Peyer's patch (tissue), 4 donors: ENCODE results near the gene FAM20C. TPM values are rescaled to one million over a fixed set of nuclear protein-coding genes. Genes with fewer than 3 reads are reported as not detected.
A peak's percentile ranks its signal among the peaks of the same experiment; 100 is the strongest.

ENCODE experiments used
- DNase-seq, 3 donors: peaks; one replicate each; pipeline ENCODE4 v3.0.0-alpha.2; 2017 to 2019
- H3K27ac ChIP-seq, 4 donors: fragments of 200-600 bp; sonication (generic); one replicate each; pipeline ENCODE4 v1.5.1; 2016 to 2019
- H3K27me3 ChIP-seq, 2 donors: fragments of 200-600 bp; sonication (generic); one replicate each; pipeline ENCODE4 v1.5.1; 2019
- H3K36me3 ChIP-seq, 3 donors: fragments of 200-600 bp; sonication (generic); one replicate each; pipeline ENCODE4 v1.5.1; 2016 to 2019
- H3K4me1 ChIP-seq, 4 donors: fragments of 200-600 bp; sonication (generic); one replicate each; pipeline ENCODE4 v1.5.1; 2016 to 2019
- H3K4me3 ChIP-seq, 4 donors: fragments of 200-600 bp; sonication (generic); 1 replicate in 3 of 4; 2 replicates in 1 of 4; pipeline ENCODE4 v1.5.1; 2016 to 2019; ENCODE audit warnings: mild to moderate bottlenecking in 1 of 4
- H3K9me3 ChIP-seq, 4 donors: fragments of 200-600 bp; sonication (generic); one replicate each; pipeline ENCODE4 v1.5.1; 2016 to 2019; ENCODE audit warnings: mild to moderate bottlenecking in 1 of 4
- CTCF ChIP-seq, 6 experiments: fragments of 450-650 bp in 4 of 6; fragments of 200-600 bp in 2 of 6; sonication (generic) in 1 of 6; IDR thresholded peaks; one replicate each; pipeline ENCODE4 v1.5.1; 2017 to 2019; ENCODE audit warnings: antibody characterized with exemption in 6 of 6, mild to moderate bottlenecking in 3 of 6, moderate library complexity in 1 of 6
- POLR2A ChIP-seq, 2 donors: fragments of 450-650 bp; IDR thresholded peaks; one replicate each; pipeline ENCODE4 v1.5.1; 2017; ENCODE audit warnings: antibody characterized with exemption in 2 of 2, mild to moderate bottlenecking in 2 of 2, moderate library complexity in 2 of 2
- total RNA-seq, 4 donors: library from RNA; depleted of rRNA; stranded (reverse); fragments of >200 nt; gene quantifications; one replicate each; pipeline ENCODE4 v1.1.0, GENCODE V29; 2016

FAM20C gene
- total RNA-seq, 4 donors from 2014 or later = 46.4 to 66.0 (median 53.8) TPM

- Histone ChIP-seq H3K27ac (no peak overlapping the region), H3K27me3 (no peaks in the 10 kb centered on the region)
- DNase-seq = peak in 1 of 3 donors; percentile 20
Measured at GRCh38 chr7:282621-283020, 90.2 kb downstream of the FAM20C start.

DNA sequence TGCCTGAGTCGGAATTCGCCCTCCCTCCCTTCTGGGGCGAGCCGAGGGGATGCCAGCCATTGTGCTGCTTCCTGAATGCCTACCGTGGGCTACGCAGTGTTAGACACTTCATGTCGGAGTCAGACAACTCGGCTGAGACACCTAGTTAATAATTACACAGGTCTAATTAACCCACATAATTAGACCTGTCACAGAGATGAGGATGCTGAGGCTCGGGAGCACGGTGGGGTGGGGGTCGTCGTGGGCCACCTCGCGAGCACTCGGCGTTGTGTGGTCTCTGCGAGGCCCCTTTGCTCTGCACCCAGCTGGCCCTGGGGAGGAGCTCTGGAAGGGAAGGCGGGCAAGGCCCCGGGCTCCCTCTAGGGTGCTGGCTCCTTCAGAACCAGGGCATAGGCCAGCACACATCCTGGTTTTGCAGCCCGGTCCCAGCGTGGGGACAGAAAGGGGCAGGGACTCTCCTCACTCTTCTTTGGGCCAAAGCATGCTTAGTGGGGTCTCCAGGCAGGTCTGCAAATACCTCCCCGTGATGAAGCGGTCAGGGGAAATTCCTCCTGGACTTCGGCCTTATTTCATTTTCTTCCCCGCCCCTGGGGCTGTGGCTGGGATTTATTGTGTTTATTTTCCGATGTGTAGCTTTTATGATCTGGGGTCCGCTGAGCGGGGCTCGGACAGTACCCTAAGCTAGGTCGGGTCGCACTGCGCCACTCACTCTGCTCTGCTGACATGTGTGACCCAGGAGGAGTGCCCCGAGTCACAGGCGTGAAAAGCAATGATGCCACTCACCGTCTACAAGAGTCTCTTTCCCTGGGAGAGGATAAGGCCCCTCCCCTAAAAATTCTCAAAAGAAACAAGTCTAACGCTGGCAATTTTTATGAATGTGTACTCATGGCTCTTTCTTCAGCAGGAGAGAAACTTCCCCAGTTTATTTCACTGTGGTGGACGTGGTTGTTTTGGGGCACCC, 92.7 kb downstream of the FAM20C start:
- Histone ChIP-seq H3K27ac (peak overlapping the region in 2 of 4 donors; percentile 2 to 85), H3K9me3 (no peaks in the 10 kb centered on the region), H3K4me3 (peak overlapping the region in 2 of 4 donors; percentile 14 to 24), H3K27me3 (peaks cover 0 to 14% of the 10 kb centered on the region in 2 donors), H3K4me1 (peaks cover 0 to 23% (median 3%) of the 10 kb centered on the region in 4 donors), H3K36me3 (no peaks in the 10 kb centered on the region)
- TF ChIP-seq CTCF (IDR thresholded peaks at IDR 0.05) = peak in 1 of 6 experiments; percentile 1
- TF ChIP-seq POLR2A (IDR thresholded peaks at IDR 0.05) = peak in 1 of 2 donors; percentile 46
- peak in 2 of 3 donors; percentile 70 to 73 for DNase-seq

More at GRCh38 chr7:282621-283020, 90.2 kb downstream of the FAM20C start:
- Histone ChIP-seq H3K9me3 (no peaks in the 10 kb centered on the region), H3K4me3 (no peak overlapping the region), H3K4me1 (peaks cover 0 to 14% (median 3%) of the 10 kb centered on the region in 4 donors), H3K36me3 (no peaks in the 10 kb centered on the region)
- no peak for TF ChIP-seq POLR2A (IDR thresholded peaks at IDR 0.05)
- no peak for TF ChIP-seq CTCF (IDR thresholded peaks at IDR 0.05)

GRCh38 chr7:285731-286130, 93.4 kb downstream of the FAM20C start:
- Histone ChIP-seq H3K27ac (peak overlapping the region in 1 of 4 donors; percentile 85), H3K36me3 (no peaks in the 10 kb centered on the region), H3K4me3 (no peak overlapping the region), H3K27me3 (peaks cover 0 to 21% of the 10 kb centered on the region in 2 donors), H3K9me3 (no peaks in the 10 kb centered on the region), H3K4me1 (peaks cover 0 to 30% (median 3%) of the 10 kb centered on the region in 4 donors)
- peak in 1 of 3 donors; percentile 52 for DNase-seq
- TF ChIP-seq CTCF (IDR thresholded peaks at IDR 0.05) = no peak
- TF ChIP-seq POLR2A (IDR thresholded peaks at IDR 0.05) = no peak

DNA sequence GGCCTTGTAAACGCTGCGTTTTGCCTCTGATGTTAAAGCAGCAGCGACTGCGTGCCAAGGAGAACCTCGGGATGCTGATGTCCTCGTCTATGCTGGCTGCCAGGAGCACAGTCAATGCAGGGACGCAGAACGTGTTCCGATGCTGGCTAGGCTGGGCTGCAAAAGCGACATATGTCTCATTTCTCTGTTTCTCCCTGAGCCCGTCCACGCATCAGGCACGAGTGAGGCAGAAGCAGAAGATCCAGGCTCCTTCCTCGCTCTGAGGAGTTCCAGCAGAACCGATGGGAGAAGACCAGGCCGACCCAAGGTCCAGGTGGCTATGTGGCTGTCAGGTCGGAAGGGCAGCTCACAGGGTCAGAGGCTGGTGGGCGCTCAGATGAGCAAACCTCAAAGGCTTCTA, 93.9 kb downstream of the FAM20C start:
- Histone ChIP-seq H3K4me1 (peaks cover 0 to 32% (median 3%) of the 10 kb centered on the region in 4 donors), H3K9me3 (no peaks in the 10 kb centered on the region), H3K36me3 (no peaks in the 10 kb centered on the region), H3K4me3 (no peak overlapping the region), H3K27me3 (peaks cover 0 to 23% of the 10 kb centered on the region in 2 donors), H3K27ac (peak overlapping the region in 1 of 4 donors; percentile 85)
- peak in 1 of 3 donors; percentile 34 for DNase-seq
- no peak for TF ChIP-seq POLR2A (IDR thresholded peaks at IDR 0.05)
- no peak for TF ChIP-seq CTCF (IDR thresholded peaks at IDR 0.05)

DNA sequence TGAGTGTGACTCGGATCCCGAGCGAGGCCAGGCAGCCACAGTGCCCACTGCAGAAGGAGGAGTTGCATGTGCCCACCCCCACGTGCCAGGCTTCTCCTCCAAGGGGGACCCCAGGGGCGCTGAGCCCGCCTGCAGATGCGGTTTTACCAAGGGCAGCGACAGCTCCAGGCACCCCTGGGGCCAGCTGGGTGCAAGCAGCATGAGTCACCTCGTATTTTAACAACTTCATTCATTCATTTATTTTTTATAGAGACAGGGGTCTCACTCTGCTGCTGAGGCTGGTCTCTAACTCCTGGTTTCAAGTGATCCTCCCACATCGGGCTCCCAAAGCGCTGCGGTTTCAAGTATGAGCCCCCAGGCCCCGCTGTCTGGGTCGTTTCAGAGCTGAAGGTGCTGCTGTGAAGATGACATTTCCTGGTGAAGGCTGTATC, 96.3 kb downstream of the FAM20C start:
- no peaks in the 10 kb centered on the region for H3K36me3 ChIP-seq
- no peak overlapping the region for H3K27ac ChIP-seq
- H3K4me1 ChIP-seq = peaks cover 0 to 32% (median 4%) of the 10 kb centered on the region in 4 donors
- peaks cover 0 to 23% of the 10 kb centered on the region in 2 donors for H3K27me3 ChIP-seq
- no peaks in the 10 kb centered on the region for H3K9me3 ChIP-seq
- TF ChIP-seq POLR2A (IDR thresholded peaks at IDR 0.05) (no peak), CTCF (IDR thresholded peaks at IDR 0.05) (no peak)
- DNase-seq = no peak
- no peak overlapping the region for H3K4me3 ChIP-seq
